GM18907 (cell line): ENCODE results near the gene KIF5B.

Experiments
- ATAC-seq: cut with Tn5 transposase; IDR thresholded peaks from one replicate; pipeline ENCODE4 v1.9.1; 2021; ENCODE audit warnings: mild to moderate bottlenecking, moderate library complexity; ENCODE audit not compliant: unreplicated experiment

KIF5B gene

GRCh38 chr10:31963589-31963980 lies 92.6 kb downstream of the KIF5B start:
- no peak for ATAC-seq

GRCh38 chr10:31962826-31963588 lies 93.2 kb downstream of the KIF5B start:
- ATAC-seq, result no peak

GRCh38 chr10:31961277-31962074 lies 94.7 kb downstream of the KIF5B start:
- ATAC-seq, result peak; percentile 68

- no peak for ATAC-seq
Observed at GRCh38 chr10:31959461-31960173, 96.6 kb downstream of the KIF5B start.
